IgD-negative memory B cell (primary cell): ENCODE data around the gene PTGES3. TPM values are rescaled to one million over a fixed set of nuclear protein-coding genes. Genes with fewer than 3 reads are reported as not detected.
A peak's percentile ranks its signal among the peaks of the same experiment; 100 is the strongest.
"Not testable (repeated sequence)": the region's sequence is repeated elsewhere in the genome, so short reads cannot be mapped to it uniquely, and the experiment has no call there.

Experiments
- H3K27ac Mint-ChIP-seq, 3 donors: one replicate each; pipeline ENCODE4 v1.8.0; 2020 to 2022; ENCODE audit warnings: mild to moderate bottlenecking in 3 of 3, mixed read lengths in 3 of 3, moderate library complexity in 1 of 3
- H3K27me3 Mint-ChIP-seq: one replicate; pipeline ENCODE4 v1.8.0; 2021; ENCODE audit warnings: mixed read lengths
- H3K36me3 Mint-ChIP-seq: one replicate; pipeline ENCODE4 v1.8.0; 2020; ENCODE audit warnings: mild to moderate bottlenecking, mixed read lengths
- H3K4me1 Mint-ChIP-seq, 3 donors: one replicate each; pipeline ENCODE4 v1.8.0; 2020 to 2022; ENCODE audit warnings: mixed read lengths in 3 of 3, mild to moderate bottlenecking in 1 of 3
- H3K4me3 Mint-ChIP-seq, 4 donors: one replicate each; pipeline ENCODE4 v1.8.0; 2020 to 2022; ENCODE audit warnings: mild to moderate bottlenecking in 4 of 4, mixed read lengths in 4 of 4, moderate library complexity in 3 of 4
- H3K9me3 Mint-ChIP-seq, 3 donors: one replicate each; pipeline ENCODE4 v1.8.0; 2020 to 2021; ENCODE audit warnings: mixed read lengths in 3 of 3, mild to moderate bottlenecking in 1 of 3
- polyA plus RNA-seq: library from polyadenylated mRNA; unstranded; fragments of 300-500 nt; fragmentation: Illumina TruSeq; gene quantifications from one replicate; pipeline ENCODE4 v1.2.3, GENCODE V29; 2021

PTGES3 gene
- polyA plus RNA-seq, 1 donor from 2014 or later: 246 TPM

GRCh38 chr12:56657416-56658379, 30.4 kb downstream of the PTGES3 start:
- Mint-ChIP-seq H3K9me3 (peaks cover 4 to 10% (median 6%) of the 10 kb centered on the region in 3 donors), H3K36me3 (peaks cover 5% of the 10 kb centered on the region), H3K4me1 (peaks cover 0 to 7% (median 7%) of the 10 kb centered on the region in 3 donors), H3K27me3 (no peaks in the 10 kb centered on the region), H3K27ac (no peak overlapping the region), H3K4me3 (no peak overlapping the region)

GRCh38 chr12:56653781-56654180, 34.3 kb downstream of the PTGES3 start:
- H3K4me3 Mint-ChIP-seq, H3K4me1 Mint-ChIP-seq: not testable (repeated sequence)

GRCh38 chr12:56648023-56648422, 40.1 kb downstream of the PTGES3 start:
- peak overlapping the region in 1 of 4 donors; percentile 82 for H3K4me3 Mint-ChIP-seq

More at GRCh38 chr12:56653781-56654180, 34.3 kb downstream of the PTGES3 start:
- H3K27ac Mint-ChIP-seq: peak overlapping the region in 1 of 3 donors; percentile 39
- not testable (repeated sequence) for H3K9me3 Mint-ChIP-seq, H3K27me3 Mint-ChIP-seq, H3K36me3 Mint-ChIP-seq

GRCh38 chr12:56645717-56646446, 42.2 kb downstream of the PTGES3 start, which contains the start of gene ATP5F1B:
Gene ATP5F1B, minus strand, starts transcription at chr12:56645984. Its CDS starts 21 bp downstream, at chr12:56645963.
- H3K36me3 Mint-ChIP-seq: peaks cover 2% of the 10 kb centered on the region
- peaks cover 14 to 21% (median 14%) of the 10 kb centered on the region in 3 donors for H3K4me1 Mint-ChIP-seq
- H3K4me3 Mint-ChIP-seq: peak within 1 kb of the TSS; percentile 69 to 97 (median 93)
- H3K27ac Mint-ChIP-seq: peak within 1 kb of the TSS; percentile 49 to 99 (median 68)
- no peaks in the 10 kb centered on the region for H3K27me3 Mint-ChIP-seq
- no peaks in the 10 kb centered on the region for H3K9me3 Mint-ChIP-seq

More at GRCh38 chr12:56648023-56648422, 40.1 kb downstream of the PTGES3 start:
- H3K9me3 Mint-ChIP-seq, H3K36me3 Mint-ChIP-seq, H3K27ac Mint-ChIP-seq, H3K27me3 Mint-ChIP-seq: not testable (repeated sequence)
- H3K4me1 Mint-ChIP-seq: peaks cover 14 to 21% (median 14%) of the 10 kb centered on the region in 3 donors

GRCh38 chr12:56645201-56645716, 42.8 kb downstream of the PTGES3 start:
- H3K27me3 Mint-ChIP-seq: no peaks in the 10 kb centered on the region
- H3K4me3 Mint-ChIP-seq: peak overlapping the region; percentile 69 to 97 (median 93)
- H3K9me3 Mint-ChIP-seq: no peaks in the 10 kb centered on the region
- H3K27ac Mint-ChIP-seq: peak overlapping the region; percentile 49 to 99 (median 68)
- H3K36me3 Mint-ChIP-seq: peaks cover 2% of the 10 kb centered on the region
- peaks cover 14 to 21% (median 14%) of the 10 kb centered on the region in 3 donors for H3K4me1 Mint-ChIP-seq

- no peaks in the 10 kb centered on the region for H3K27me3 Mint-ChIP-seq
- peaks cover 5% of the 10 kb centered on the region for H3K36me3 Mint-ChIP-seq
- H3K4me1 Mint-ChIP-seq: peaks cover 14 to 21% (median 16%) of the 10 kb centered on the region in 3 donors
- peak overlapping the region; percentile 49 to 99 (median 68) for H3K27ac Mint-ChIP-seq
- no peaks in the 10 kb centered on the region for H3K9me3 Mint-ChIP-seq
- H3K4me3 Mint-ChIP-seq: peak overlapping the region; percentile 69 to 97 (median 93)
These were observed 43.4 kb downstream of the PTGES3 start for GRCh38 chr12:56644654-56645053.

- Mint-ChIP-seq H3K4me1 (peaks cover 23 to 29% (median 28%) of the 10 kb centered on the region in 3 donors), H3K27me3 (no peaks in the 10 kb centered on the region), H3K27ac (no peak overlapping the region), H3K36me3 (peaks cover 8% of the 10 kb centered on the region), H3K4me3 (no peak overlapping the region), H3K9me3 (no peaks in the 10 kb centered on the region)
These were observed 46.9 kb downstream of the PTGES3 start for GRCh38 chr12:56641219-56641618.

GRCh38 chr12:56637621-56638020, 50.5 kb downstream of the PTGES3 start:
- Mint-ChIP-seq H3K36me3 (peaks cover 8% of the 10 kb centered on the region), H3K27me3 (peaks cover 1% of the 10 kb centered on the region), H3K4me3 (peak overlapping the region in 2 of 4 donors; percentile 68 to 88), H3K27ac (peak overlapping the region; percentile 35 to 99 (median 98)), H3K4me1 (peaks cover 27 to 38% (median 29%) of the 10 kb centered on the region in 3 donors), H3K9me3 (no peaks in the 10 kb centered on the region)

GRCh38 chr12:56636675-56637540, 51.2 kb downstream of the PTGES3 start:
- Mint-ChIP-seq H3K9me3 (no peaks in the 10 kb centered on the region), H3K4me1 (peaks cover 28 to 42% (median 35%) of the 10 kb centered on the region in 3 donors)

GRCh38 chr12:56635806-56636674, 52.0 kb downstream of the PTGES3 start:
- Mint-ChIP-seq H3K27me3 (peaks cover 1% of the 10 kb centered on the region), H3K4me1 (peaks cover 34 to 45% (median 41%) of the 10 kb centered on the region in 3 donors), H3K36me3 (peaks cover 5% of the 10 kb centered on the region)

More at GRCh38 chr12:56636675-56637540, 51.2 kb downstream of the PTGES3 start:
- Mint-ChIP-seq H3K27ac (peak overlapping the region; percentile 98 to 99 (median 98)), H3K4me3 (peak overlapping the region; percentile 88 to 99 (median 95)), H3K36me3 (peaks cover 7% of the 10 kb centered on the region), H3K27me3 (peaks cover 1% of the 10 kb centered on the region)

GRCh38 chr12:56634837-56635791, 53.0 kb downstream of the PTGES3 start:
- peak overlapping the region; percentile 88 to 99 (median 95) for H3K4me3 Mint-ChIP-seq
- peaks cover 5% of the 10 kb centered on the region for H3K36me3 Mint-ChIP-seq
- peaks cover 38 to 53% (median 48%) of the 10 kb centered on the region in 3 donors for H3K4me1 Mint-ChIP-seq
- H3K27ac Mint-ChIP-seq: peak overlapping the region; percentile 96 to 99 (median 98)
- H3K9me3 Mint-ChIP-seq: no peaks in the 10 kb centered on the region
- peaks cover 1% of the 10 kb centered on the region for H3K27me3 Mint-ChIP-seq

More at GRCh38 chr12:56635806-56636674, 52.0 kb downstream of the PTGES3 start:
- Mint-ChIP-seq H3K4me3 (peak overlapping the region; percentile 88 to 99 (median 95)), H3K9me3 (no peaks in the 10 kb centered on the region), H3K27ac (peak overlapping the region; percentile 98 to 99 (median 98))

GRCh38 chr12:56634242-56634836, 53.7 kb downstream of the PTGES3 start:
- Mint-ChIP-seq H3K4me1 (peaks cover 38 to 50% (median 48%) of the 10 kb centered on the region in 3 donors), H3K36me3 (peaks cover 4% of the 10 kb centered on the region), H3K27ac (peak overlapping the region; percentile 94 to 99 (median 96)), H3K9me3 (no peaks in the 10 kb centered on the region), H3K4me3 (peak overlapping the region; percentile 88 to 99 (median 95)), H3K27me3 (peaks cover 1% of the 10 kb centered on the region)
